Esophagus (tissue), 2 donors: ENCODE measurements around the gene DAGLA. TPM values are rescaled to one million over a fixed set of nuclear protein-coding genes. Genes with fewer than 3 reads are reported as not detected.

Source experiments
- H3K27ac ChIP-seq, 2 donors: one replicate each; pipeline ENCODE4 v1.5.1; 2013; ENCODE audit warnings: low read depth in 2 of 2, mild to moderate bottlenecking in 2 of 2, inconsistent platforms in 1 of 2, low read length in 1 of 2, moderate library complexity in 1 of 2
- H3K27me3 ChIP-seq, 2 donors: one replicate each; pipeline ENCODE4 v1.6.1; 2013; ENCODE audit warnings: low read length in 2 of 2, control low read depth in 1 of 2, mild to moderate bottlenecking in 1 of 2; ENCODE audit not compliant: insufficient read depth in 2 of 2, control insufficient read depth in 1 of 2
- H3K36me3 ChIP-seq, 2 donors: one replicate each; pipeline ENCODE4 v1.6.1; 2013; ENCODE audit warnings: low read length in 1 of 2; ENCODE audit not compliant: control insufficient read depth in 2 of 2, insufficient read depth in 2 of 2
- H3K4me1 ChIP-seq, 2 donors: one replicate each; pipeline ENCODE4 v1.6.1; 2013; ENCODE audit warnings: low read length in 1 of 2; ENCODE audit not compliant: control insufficient read depth in 2 of 2, insufficient read depth in 2 of 2
- H3K4me3 ChIP-seq, 2 donors: one replicate each; pipeline ENCODE4 v1.5.1; 2013; ENCODE audit warnings: low read length in 2 of 2, mild to moderate bottlenecking in 2 of 2, low read depth in 1 of 2, moderate library complexity in 1 of 2
- H3K9me3 ChIP-seq, 2 donors: one replicate each; pipeline ENCODE4 v1.6.1; 2013; ENCODE audit warnings: mild to moderate bottlenecking in 2 of 2, low read depth in 1 of 2, low read length in 1 of 2, moderate library complexity in 1 of 2; ENCODE audit not compliant: control insufficient read depth in 2 of 2, insufficient read depth in 1 of 2
- WGBS, 2 donors: extraction: QIAGEN DNeasy Blood & Tissue Kit; methylation state at CpG; one replicate each; pipeline ENCODE4 v1.1.7; 2013; 5-methylcytosine and 5-hydroxymethylcytosine counted together
- polyA plus RNA-seq, 2 donors: library from polyadenylated mRNA; stranded (reverse); fragments of 200-250 nt; gene quantifications; one replicate each; pipeline ENCODE4 v1.2.3, GENCODE V29; 2013
- donor health status: healthy with polysubstance abuse.
- donor health status: Bipolar disorder and iron deficiency.

The DAGLA gene
- polyA plus RNA-seq, 2 donors: 1.7 to 5.0 TPM

DNA sequence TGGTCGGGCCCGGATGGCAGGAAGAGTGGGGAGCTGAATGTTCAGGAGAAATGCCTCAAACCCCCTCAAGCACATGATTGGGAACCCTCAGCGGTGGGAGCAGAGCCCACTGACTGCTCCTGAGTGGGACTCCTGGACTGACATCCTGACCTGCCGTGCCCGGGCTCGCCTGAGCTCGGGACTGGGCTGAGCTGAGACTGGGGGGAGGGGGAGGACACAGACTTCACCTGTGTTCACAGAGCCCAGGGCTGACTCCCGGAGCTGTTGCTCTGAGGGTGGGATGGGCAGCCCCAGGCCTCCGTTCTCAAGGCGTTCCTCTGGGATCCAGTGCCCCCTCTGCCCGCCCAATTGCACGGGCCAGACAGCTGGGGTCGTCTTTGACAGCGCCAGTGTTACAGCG, 24.6 kb downstream of the DAGLA start:
- peaks cover 0 to 4% of the 10 kb centered on the region in 2 donors for H3K36me3 ChIP-seq
- H3K9me3 ChIP-seq: no peaks in the 10 kb centered on the region
- H3K27me3 ChIP-seq: no peaks in the 10 kb centered on the region
- H3K4me1 ChIP-seq: peaks cover 6 to 27% of the 10 kb centered on the region in 2 donors
- H3K27ac ChIP-seq: no peak overlapping the region
- no peak overlapping the region for H3K4me3 ChIP-seq
- WGBS, 2 donors: 78 to 80% methylated on average over 15 of the region's 15 CpGs

DNA sequence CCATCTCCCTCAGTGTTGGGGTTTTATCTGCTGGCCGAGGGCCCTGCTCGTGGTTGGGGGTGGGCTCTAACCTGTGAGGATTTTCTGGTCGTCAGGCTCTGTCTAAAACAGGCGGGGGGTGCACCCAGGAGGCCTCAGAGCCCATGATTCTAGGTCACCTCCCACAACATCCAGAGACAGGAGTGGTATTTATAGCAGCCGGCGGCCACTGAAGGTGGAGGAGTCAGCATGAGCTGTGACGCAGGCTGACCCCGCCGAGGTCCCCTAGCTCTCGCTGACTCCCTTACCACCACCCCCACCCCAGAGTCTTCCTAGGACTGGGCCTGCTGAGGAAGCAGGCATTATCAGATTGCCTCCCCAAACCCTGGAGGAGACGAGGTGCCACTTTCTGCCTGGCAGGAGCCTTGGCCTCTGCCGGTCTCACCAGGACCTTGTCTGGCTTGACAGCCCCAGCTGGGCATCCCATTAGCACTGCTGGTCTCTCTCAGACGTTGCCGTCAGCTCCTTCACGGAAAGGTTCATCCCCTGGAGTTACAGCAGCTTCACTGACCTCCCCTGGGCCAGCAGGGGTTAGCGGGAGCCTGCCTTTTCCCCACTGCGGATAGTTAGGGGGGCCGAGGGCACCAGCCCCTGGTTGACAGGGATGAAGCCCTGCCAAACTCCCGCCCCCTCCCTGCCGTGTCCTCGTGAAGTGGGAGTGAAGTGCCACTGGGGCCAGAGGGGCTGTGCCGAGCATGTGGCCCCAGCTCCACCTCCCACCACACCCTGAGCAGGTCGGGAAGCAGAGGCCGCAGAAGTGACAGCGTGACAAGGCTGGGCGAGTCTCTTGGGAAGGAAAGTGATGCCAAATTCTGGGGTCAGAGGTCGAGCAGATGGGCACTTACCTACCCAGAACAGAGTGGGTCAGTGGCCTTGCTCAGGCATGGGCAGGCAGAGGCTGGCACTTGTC, 26.5 kb downstream of the DAGLA start:
- Histone ChIP-seq H3K4me1 (peaks cover 4 to 15% of the 10 kb centered on the region in 2 donors), H3K27me3 (no peaks in the 10 kb centered on the region), H3K4me3 (no peak overlapping the region), H3K9me3 (no peaks in the 10 kb centered on the region), H3K36me3 (peaks cover 0 to 4% of the 10 kb centered on the region in 2 donors), H3K27ac (peak overlapping the region; percentile 67 to 87)
- 84 to 85% methylated on average over 27 of the region's 27 CpGs for WGBS, 2 donors

DNA sequence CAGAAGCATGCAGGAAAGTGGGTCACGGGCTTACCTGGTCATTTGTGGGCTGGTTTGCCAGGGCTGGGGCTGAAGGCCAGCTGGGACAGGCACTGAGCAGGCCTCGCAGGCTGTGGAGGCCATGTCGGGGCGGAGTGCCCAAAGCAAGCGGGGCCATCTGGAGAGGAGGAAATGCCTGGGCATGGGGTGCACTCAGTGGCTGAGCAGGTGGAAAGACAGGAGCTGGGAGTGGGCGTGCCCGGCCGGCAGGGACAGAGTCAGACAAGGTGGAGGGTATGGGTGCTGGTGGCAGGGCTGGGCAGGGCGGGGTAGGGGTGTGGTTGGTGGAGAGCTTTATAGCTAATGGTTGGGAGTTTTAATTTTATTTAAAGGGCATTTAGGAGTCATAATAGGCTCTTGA, 27.4 kb downstream of the DAGLA start:
- Histone ChIP-seq H3K36me3 (peaks cover 0 to 4% of the 10 kb centered on the region in 2 donors), H3K9me3 (no peaks in the 10 kb centered on the region), H3K4me3 (no peak overlapping the region), H3K27ac (peak overlapping the region; percentile 67 to 87), H3K4me1 (peaks cover 4 to 17% of the 10 kb centered on the region in 2 donors), H3K27me3 (no peaks in the 10 kb centered on the region)
- 62 to 70% methylated on average over 9 of the region's 9 CpGs for WGBS, 2 donors

DNA sequence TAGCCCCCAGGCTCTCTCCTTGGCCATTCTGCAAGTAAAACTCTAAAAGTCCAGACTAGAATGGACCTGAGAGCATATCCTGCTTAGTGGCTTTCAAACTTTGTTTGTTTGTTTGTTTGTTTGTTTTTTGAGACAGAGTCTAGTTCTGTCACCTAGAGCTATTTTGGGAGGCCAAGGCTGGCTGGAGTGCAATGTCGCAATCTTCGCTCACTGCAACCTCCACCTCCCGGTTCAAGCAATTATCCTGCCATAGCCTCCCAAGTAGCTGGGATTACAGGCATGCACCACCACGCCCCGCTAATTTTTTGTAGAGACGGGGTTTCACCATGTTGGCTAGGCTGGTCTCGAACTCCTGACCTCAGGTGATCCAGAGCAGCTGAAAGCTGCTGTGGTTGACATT, 28.9 kb downstream of the DAGLA start:
- no peak overlapping the region for H3K27ac ChIP-seq
- no peak overlapping the region for H3K4me3 ChIP-seq
- peaks cover 0 to 4% of the 10 kb centered on the region in 2 donors for H3K36me3 ChIP-seq
- H3K4me1 ChIP-seq: peaks cover 4 to 18% of the 10 kb centered on the region in 2 donors
- 88 to 89% methylated on average over 7 of the region's 7 CpGs for WGBS, 2 donors
- no peaks in the 10 kb centered on the region for H3K9me3 ChIP-seq
- no peaks in the 10 kb centered on the region for H3K27me3 ChIP-seq

DNA sequence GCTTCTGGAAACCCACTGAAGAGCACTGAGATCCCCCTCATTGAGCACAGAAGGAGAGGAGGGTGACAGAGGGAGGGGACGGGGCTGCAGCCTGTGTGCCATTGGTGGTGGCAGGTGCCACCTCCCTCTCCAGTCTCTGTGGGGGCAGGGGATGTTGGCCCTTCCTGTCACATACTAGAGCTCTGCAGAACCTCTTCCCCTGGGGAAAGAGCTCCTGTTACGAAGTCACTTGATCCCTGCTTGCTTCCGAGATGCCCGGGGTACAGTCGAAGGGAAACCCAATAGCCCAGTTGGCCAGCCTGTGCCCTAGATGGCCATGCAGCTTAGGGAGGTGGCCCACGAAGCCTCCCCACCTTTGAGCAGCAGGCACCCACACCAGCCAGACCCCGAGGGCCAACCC, 29.4 kb downstream of the DAGLA start:
- peaks cover 4 to 18% of the 10 kb centered on the region in 2 donors for H3K4me1 ChIP-seq
- 84 to 85% methylated on average over 7 of the region's 7 CpGs for WGBS, 2 donors
- H3K9me3 ChIP-seq: no peaks in the 10 kb centered on the region

DNA sequence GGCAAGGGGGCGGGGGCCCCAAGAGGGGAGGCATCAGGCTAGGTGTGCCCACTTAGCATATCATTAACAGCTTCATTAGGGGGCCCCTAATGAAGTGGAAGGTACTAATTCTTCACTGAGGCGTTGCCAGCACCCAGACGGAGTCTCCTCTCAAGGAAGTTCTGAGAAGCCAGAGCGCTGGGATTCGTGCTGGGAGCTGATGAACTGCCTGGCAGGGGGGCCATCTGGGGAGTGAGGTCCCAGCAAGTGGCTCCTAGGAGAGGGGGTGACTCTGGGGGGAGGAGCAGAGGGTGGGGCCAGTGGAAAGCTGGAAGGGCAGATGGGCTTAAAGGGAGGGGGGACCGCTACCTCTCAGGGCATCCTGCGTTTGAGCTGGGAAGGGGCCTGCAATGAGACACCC, 29.8 kb downstream of the DAGLA start:
- H3K36me3 ChIP-seq: peaks cover 0 to 4% of the 10 kb centered on the region in 2 donors
- H3K27ac ChIP-seq: peak overlapping the region in 1 of 2 donors; percentile 27
- H3K4me1 ChIP-seq: peaks cover 4 to 18% of the 10 kb centered on the region in 2 donors
- WGBS, 2 donors: 89 to 93% methylated on average over 7 of the region's 7 CpGs
- H3K27me3 ChIP-seq: no peaks in the 10 kb centered on the region
- no peaks in the 10 kb centered on the region for H3K9me3 ChIP-seq
- H3K4me3 ChIP-seq: no peak overlapping the region

More for the DNA sequence above, 29.4 kb downstream of the DAGLA start:
- Histone ChIP-seq H3K27ac (no peak overlapping the region), H3K36me3 (peaks cover 0 to 4% of the 10 kb centered on the region in 2 donors), H3K27me3 (no peaks in the 10 kb centered on the region), H3K4me3 (no peak overlapping the region)

DNA sequence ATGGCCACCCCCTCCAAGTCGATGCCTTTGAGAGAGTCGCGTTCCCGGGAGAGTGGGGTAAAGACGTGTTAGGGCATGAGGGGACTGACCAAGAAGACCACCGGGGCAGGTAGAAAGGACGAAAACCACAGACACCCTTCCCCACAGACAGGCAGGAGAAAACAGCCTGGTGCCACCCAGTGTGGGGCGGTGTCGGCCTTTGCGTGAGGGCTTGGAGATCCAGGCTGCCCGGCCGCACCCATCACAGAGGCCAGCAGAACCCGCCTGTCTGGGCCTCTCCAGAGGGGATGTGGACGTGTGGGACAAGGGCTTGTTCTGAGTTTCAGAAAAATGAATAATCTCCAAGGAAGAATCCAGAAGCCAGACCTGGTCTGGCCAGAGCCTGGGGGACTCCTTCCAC, 30.8 kb downstream of the DAGLA start:
- Histone ChIP-seq H3K27ac (peak overlapping the region in 1 of 2 donors; percentile 23), H3K36me3 (no peaks in the 10 kb centered on the region), H3K27me3 (no peaks in the 10 kb centered on the region), H3K4me1 (peaks cover 4 to 15% of the 10 kb centered on the region in 2 donors), H3K4me3 (no peak overlapping the region), H3K9me3 (no peaks in the 10 kb centered on the region)
- 85 to 88% methylated on average over 14 of the region's 14 CpGs for WGBS, 2 donors

DNA sequence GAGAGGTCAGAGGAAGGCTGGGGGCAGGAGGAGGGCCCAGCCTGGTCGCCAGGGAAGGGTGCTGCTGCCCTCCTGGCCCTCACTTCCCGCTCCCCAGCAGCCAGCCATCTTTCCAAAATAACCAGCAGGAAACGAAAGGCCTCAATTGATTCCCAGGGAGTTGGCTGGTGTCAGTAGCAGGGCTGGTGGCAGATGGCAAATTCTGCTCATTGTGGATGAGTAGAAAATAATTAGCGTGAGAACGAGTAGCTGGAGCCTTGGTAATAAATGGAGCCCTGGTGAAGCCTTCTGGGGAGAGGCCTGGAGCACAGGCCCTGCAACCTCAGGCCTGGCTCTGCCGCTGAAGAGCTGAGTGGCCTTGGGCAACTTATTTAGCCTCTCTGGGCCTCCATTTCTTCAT, 31.3 kb downstream of the DAGLA start:
- Histone ChIP-seq H3K27ac (peak overlapping the region in 1 of 2 donors; percentile 23), H3K27me3 (no peaks in the 10 kb centered on the region), H3K4me1 (peaks cover 4 to 15% of the 10 kb centered on the region in 2 donors), H3K9me3 (no peaks in the 10 kb centered on the region), H3K36me3 (no peaks in the 10 kb centered on the region), H3K4me3 (no peak overlapping the region)
- whole genome bisulfite sequencing, 2 donors: 77 to 79% methylated on average over 6 of the region's 6 CpGs

DNA sequence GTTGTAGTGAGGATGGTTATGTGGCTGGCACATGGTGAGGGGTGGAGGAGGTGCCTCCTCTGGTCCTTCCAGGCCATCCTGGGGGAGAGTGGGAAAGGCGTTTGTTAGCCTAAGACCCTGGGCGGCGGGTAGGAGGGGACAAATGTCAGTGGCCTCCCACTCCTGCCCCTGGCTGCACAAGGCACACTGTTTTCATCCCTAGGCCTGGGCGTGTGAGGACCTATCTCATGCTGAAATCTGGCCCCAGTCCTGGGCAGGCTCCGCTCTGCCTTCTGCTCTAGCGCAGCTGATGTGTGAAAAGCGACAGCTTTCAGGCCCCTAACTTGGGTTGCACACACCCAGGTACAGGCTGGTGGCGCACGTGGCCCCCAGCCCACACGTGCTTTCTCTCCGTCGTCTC, 32.1 kb downstream of the DAGLA start:
- Histone ChIP-seq H3K4me1 (peaks cover 0 to 9% of the 10 kb centered on the region in 2 donors), H3K4me3 (no peak overlapping the region), H3K9me3 (no peaks in the 10 kb centered on the region), H3K27ac (no peak overlapping the region), H3K27me3 (no peaks in the 10 kb centered on the region), H3K36me3 (no peaks in the 10 kb centered on the region)
- 61 to 77% methylated on average over 12 of the region's 12 CpGs for WGBS, 2 donors
